SK-N-SH (cell line): ENCODE results near the gene DNAJB11.

Experiments
- CTCF ChIP-seq: fragments of 200-600 bp; sonication (generic); IDR thresholded peaks from 2 replicates; pipeline ENCODE4 v1.6.1; 2017; ENCODE audit warnings: antibody characterized with exemption, mild to moderate bottlenecking, moderate library complexity
- EZH2phosphoT487 ChIP-seq: fragments of 200-600 bp; sonication (generic); IDR thresholded peaks from 2 replicates; pipeline ENCODE4 v1.6.1; 2017; ENCODE audit warnings: low read depth, mixed run types, mild to moderate bottlenecking, antibody characterized with exemption, moderate library complexity, borderline replicate concordance
- RAD21 ChIP-seq: IDR thresholded peaks from 2 replicates; pipeline ENCODE4 v1.6.1; 2012; ENCODE audit warnings: mild to moderate bottlenecking, low read length
- REST ChIP-seq: IDR thresholded peaks from 2 replicates; pipeline ENCODE4 v1.6.1; 2012; ENCODE audit warnings: mild to moderate bottlenecking, low read depth, low read length, moderate library complexity
- USF2 ChIP-seq: fragments of 150-350 bp; IDR thresholded peaks from 2 replicates; pipeline ENCODE4 v1.6.1; 2017; ENCODE audit warnings: antibody characterized with exemption, low read length, low read depth, borderline replicate concordance

GRCh38 chr3:186587183-186587582, 16.7 kb downstream of the DNAJB11 start:
- TF ChIP-seq RAD21, result no peak
- no peak for TF ChIP-seq EZH2phosphoT487
- no peak for TF ChIP-seq REST
- TF ChIP-seq USF2, result no peak
- no peak for TF ChIP-seq CTCF
